Right cardiac atrium (tissue), 5 donors: ENCODE data around the gene SLC25A15. TPM values are rescaled to one million over a fixed set of nuclear protein-coding genes. Genes with fewer than 3 reads are reported as not detected.

ENCODE experiments used
- ATAC-seq, 2 donors: fragments of 200-7000 bp; cut with Tn5 transposase; one replicate each; pipeline versions ENCODE4 v1.8.0 to v1.9.1; 2020; ENCODE audit warnings: moderate library complexity in 2 of 2, mild to moderate bottlenecking in 1 of 2
- DNase-seq, 3 donors: peaks; one replicate each; pipeline ENCODE4 v3.0.0-alpha.2; 2020
- H3K27ac ChIP-seq: one replicate; pipeline ENCODE4 v1.5.1; 2013; ENCODE audit warnings: mild to moderate bottlenecking, low read length, control low read depth, moderate library complexity
- H3K27me3 ChIP-seq: one replicate; pipeline ENCODE4 v1.6.1; 2013; ENCODE audit not compliant: control insufficient read depth, insufficient read depth
- H3K4me1 ChIP-seq: one replicate; pipeline ENCODE4 v1.6.1; 2013; ENCODE audit warnings: low read length; ENCODE audit not compliant: control insufficient read depth, insufficient read depth
- H3K4me3 ChIP-seq: one replicate; pipeline ENCODE4 v1.5.1; 2013; ENCODE audit warnings: low read length, control low read depth
- H3K9me3 ChIP-seq: one replicate; pipeline ENCODE4 v1.6.1; 2013; ENCODE audit warnings: low read length; ENCODE audit not compliant: control insufficient read depth
- WGBS: extraction: QIAGEN DNeasy Blood & Tissue Kit; methylation state at CpG from one replicate; pipeline ENCODE4 v1.1.7; 2013; 5-methylcytosine and 5-hydroxymethylcytosine counted together
- intact Hi-C, 4 donors: fragments of 100-400 bp; cut with DNase I; formaldehyde crosslinking; loops; one replicate each; pipeline versions ENCODE4 v1.11.0 to v1.14.0; 2022 to 2023
- long read RNA-seq, 4 donors: library from polyadenylated mRNA; unstranded; transcript quantifications; one replicate each; pipeline ENCODE4 v2.0.0, GENCODE V29; 2020 to 2021
- polyA plus RNA-seq: library from polyadenylated mRNA; stranded (reverse); fragments of 200-250 nt; gene quantifications from one replicate; pipeline ENCODE4 v1.2.3, GENCODE V29; 2013
- total RNA-seq, 4 donors: library from RNA; stranded (reverse); fragmentation: NEBNext Ultra II Directional; extraction: Animal tissue kit (Norgen Biotek cat#: 25700); gene quantifications; one replicate each; pipeline ENCODE4 v1.2.1, GENCODE V29; 2021
- donor health status: healthy with polysubstance abuse.
- donor health status: DM: no; HTN: yes; CAD: no.
- donor health status: DM: no; HTN: no; CAD: no.
- donor health status: DM: no; HTN: yes; CAD: no; lungs with severe emphysema.
- donor health status: DM: yes; HTN: yes; CAD: no.

SLC25A15 gene
- 1 to 10 TPM; 3.4 to 5.7 (median 4.8) TPM for total RNA-seq
- polyA plus RNA-seq = 1.9 TPM
- long read RNA-seq, donor 1, partial matches to known transcripts = 1 of 1 reads
- long read RNA-seq, donor 1, other reads (novel, unspliced or antisense) = 0 of 1 reads
- long read RNA-seq, donor 2, partial matches to known transcripts = 0 of 2 reads
- long read RNA-seq, donor 2, other reads (novel, unspliced or antisense) = 1 of 2 reads
- long read RNA-seq, donor 3, partial matches to known transcripts = 0 of 6 reads
- long read RNA-seq, donor 3, other reads (novel, unspliced or antisense) = 2 of 6 reads
- long read RNA-seq, donor 4, partial matches to known transcripts = 0 of 4 reads
- long read RNA-seq, donor 4, other reads (novel, unspliced or antisense) = 1 of 4 reads

GRCh38 chr13:40789275-40790153 is at the start of gene SLC25A15:
Gene SLC25A15, plus strand, starts transcription at chr13:40789611. Its CDS starts 3,616 bp downstream, at chr13:40793227.
- peak; percentile 90 to 95 (median 94) for DNase-seq
- 1% methylated on average over 101 of the region's 101 CpGs for WGBS

GRCh38 chr13:40749327-40749726 is 40.1 kb upstream of the SLC25A15 start:
- H3K27ac ChIP-seq = no peak overlapping the region
- no peaks in the 10 kb centered on the region for H3K4me1 ChIP-seq
- no peak for ATAC-seq
- intact Hi-C loops = no loop called here
- no peak for DNase-seq
- no peaks in the 10 kb centered on the region for H3K9me3 ChIP-seq
- WGBS = 83% methylated on average over 1 of the region's 1 CpG
- no peaks in the 10 kb centered on the region for H3K27me3 ChIP-seq
- no peak overlapping the region for H3K4me3 ChIP-seq

More at GRCh38 chr13:40789275-40790153, at the start of gene SLC25A15:
- Histone ChIP-seq H3K27ac (peak within 1 kb of the TSS; percentile 74), H3K27me3 (no peaks in the 10 kb centered on the region), H3K4me3 (peak within 1 kb of the TSS; percentile 66), H3K4me1 (peaks cover 2% of the 10 kb centered on the region), H3K9me3 (no peaks in the 10 kb centered on the region)
- ATAC-seq = peak; percentile 96 to 97
- intact Hi-C loops = loop anchor here in 1 of 4 donors (10.0 kb wide), 1 partner anchor 275 kb away; the partner anchor contains the start of gene WBP4

- no peak for ATAC-seq
- intact Hi-C loops = no loop called here
Observed at GRCh38 chr13:40755082-40755700, 34.2 kb upstream of the SLC25A15 start.

GRCh38 chr13:40756042-40756441 is 33.4 kb upstream of the SLC25A15 start:
- DNase-seq = no peak
- Histone ChIP-seq H3K27me3 (no peaks in the 10 kb centered on the region), H3K4me1 (no peaks in the 10 kb centered on the region), H3K9me3 (no peaks in the 10 kb centered on the region), H3K4me3 (no peak overlapping the region), H3K27ac (no peak overlapping the region)
- no peak for ATAC-seq
- 63% methylated on average over 1 of the region's 1 CpG for WGBS
- intact Hi-C loops = no loop called here

More at GRCh38 chr13:40755082-40755700, 34.2 kb upstream of the SLC25A15 start:
- no peak for DNase-seq
- H3K4me1 ChIP-seq = no peaks in the 10 kb centered on the region
- H3K9me3 ChIP-seq = no peaks in the 10 kb centered on the region
- 83% methylated on average over 7 of the region's 7 CpGs for WGBS
- H3K4me3 ChIP-seq = no peak overlapping the region
- H3K27ac ChIP-seq = no peak overlapping the region
- no peaks in the 10 kb centered on the region for H3K27me3 ChIP-seq

GRCh38 chr13:40758811-40759210 is 30.6 kb upstream of the SLC25A15 start:
- DNase-seq (no peak), ATAC-seq (no peak)
- peaks cover 1% of the 10 kb centered on the region for H3K4me1 ChIP-seq
- H3K4me3 ChIP-seq = no peak overlapping the region
- 98% methylated on average over 4 of the region's 4 CpGs for WGBS
- H3K27ac ChIP-seq = no peak overlapping the region
- no peaks in the 10 kb centered on the region for H3K27me3 ChIP-seq
- intact Hi-C loops = no loop called here
- no peaks in the 10 kb centered on the region for H3K9me3 ChIP-seq

GRCh38 chr13:40762849-40763248 is 26.6 kb upstream of the SLC25A15 start:
- intact Hi-C loops = no loop called here
- no peak overlapping the region for H3K27ac ChIP-seq
- no peak overlapping the region for H3K4me3 ChIP-seq
- H3K9me3 ChIP-seq = no peaks in the 10 kb centered on the region
- H3K27me3 ChIP-seq = no peaks in the 10 kb centered on the region
- no peak for DNase-seq
- H3K4me1 ChIP-seq = peaks cover 3% of the 10 kb centered on the region
- 94% methylated on average over 1 of the region's 1 CpG for WGBS
- ATAC-seq = no peak

- ATAC-seq (peak in 1 of 2 donors; percentile 40), DNase-seq (no peak)
- Histone ChIP-seq H3K27me3 (no peaks in the 10 kb centered on the region), H3K27ac (no peak overlapping the region), H3K4me1 (peaks cover 3% of the 10 kb centered on the region), H3K9me3 (no peaks in the 10 kb centered on the region), H3K4me3 (no peak overlapping the region)
- intact Hi-C loops = no loop called here
- WGBS = 78% methylated on average over 3 of the region's 3 CpGs
Observed at GRCh38 chr13:40764587-40765403, 24.6 kb upstream of the SLC25A15 start.

- intact Hi-C loops = no loop called here
- no peak for ATAC-seq
- H3K4me3 ChIP-seq = no peak overlapping the region
- H3K27me3 ChIP-seq = no peaks in the 10 kb centered on the region
- no peak overlapping the region for H3K27ac ChIP-seq
- no peaks in the 10 kb centered on the region for H3K9me3 ChIP-seq
- 95% methylated on average over 1 of the region's 1 CpG for WGBS
- H3K4me1 ChIP-seq = peaks cover 3% of the 10 kb centered on the region
- no peak for DNase-seq
Observed at GRCh38 chr13:40765602-40766001, 23.8 kb upstream of the SLC25A15 start.

- Histone ChIP-seq H3K4me3 (peak overlapping the region; percentile 81), H3K4me1 (no peaks in the 10 kb centered on the region), H3K27me3 (no peaks in the 10 kb centered on the region), H3K9me3 (no peaks in the 10 kb centered on the region), H3K27ac (no peak overlapping the region)
- no peak for ATAC-seq
- intact Hi-C loops = no loop called here
- 79% methylated on average over 6 of the region's 6 CpGs for WGBS
- DNase-seq = no peak
Observed at GRCh38 chr13:40769970-40770369, 19.4 kb upstream of the SLC25A15 start.

- WGBS = under 1% methylated on average over 9 of the region's 9 CpGs
- Histone ChIP-seq H3K27ac (peak overlapping the region; percentile 80), H3K9me3 (no peaks in the 10 kb centered on the region), H3K27me3 (no peaks in the 10 kb centered on the region), H3K4me3 (peak overlapping the region; percentile 81), H3K4me1 (no peaks in the 10 kb centered on the region)
- intact Hi-C loops = no loop called here
- no peak for DNase-seq
- no peak for ATAC-seq
Observed at GRCh38 chr13:40770609-40770933, 18.8 kb upstream of the SLC25A15 start.
